ENCODE data around the gene UBAC1.

UBAC1 gene

DNA sequence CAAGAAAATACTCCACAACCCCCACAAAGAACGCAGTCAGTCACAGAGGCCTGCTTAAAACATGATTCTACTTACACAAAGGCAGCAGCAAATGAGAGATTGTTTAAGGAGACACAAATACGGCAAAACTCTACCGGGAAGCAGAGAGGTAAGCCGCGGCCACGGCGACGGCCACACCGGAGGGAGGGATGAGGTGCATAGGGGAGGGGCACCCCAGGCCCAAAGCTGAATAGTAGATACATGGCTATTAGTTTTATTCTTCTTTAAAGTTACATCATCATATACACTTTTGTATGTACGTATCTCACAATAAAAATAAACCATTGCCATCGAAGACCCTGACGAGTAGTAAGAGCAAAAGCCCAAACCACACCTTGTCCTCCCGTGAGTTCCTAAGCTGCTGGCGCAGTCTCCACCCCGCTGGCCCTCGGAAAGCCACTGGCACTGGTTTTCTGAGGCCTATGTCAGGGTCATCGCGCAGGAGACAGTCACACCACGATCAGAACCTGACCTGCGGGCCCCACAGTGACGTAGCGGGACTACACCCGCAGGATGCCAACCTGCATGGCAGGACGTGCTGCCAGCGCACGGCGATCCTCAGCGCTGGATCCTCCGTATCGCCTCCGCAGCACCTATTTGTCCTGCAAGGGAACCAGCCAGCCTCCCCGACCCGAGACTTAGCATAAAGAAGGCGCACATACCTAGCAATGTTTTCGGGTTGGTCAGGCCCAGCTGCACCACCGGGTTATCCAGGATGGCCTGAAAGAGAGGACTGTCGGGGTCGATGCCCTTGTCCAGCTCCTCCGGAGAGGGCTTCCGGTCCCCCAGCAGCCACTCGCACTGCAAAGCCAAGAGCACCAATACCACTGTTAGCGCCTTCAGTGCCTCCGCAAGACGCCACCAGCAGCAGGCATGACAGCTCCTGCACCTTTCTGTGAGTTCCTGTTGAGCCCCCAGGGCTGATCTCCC, 23.4 kb downstream of the UBAC1 start:
- DNase-seq: no peak

DNA sequence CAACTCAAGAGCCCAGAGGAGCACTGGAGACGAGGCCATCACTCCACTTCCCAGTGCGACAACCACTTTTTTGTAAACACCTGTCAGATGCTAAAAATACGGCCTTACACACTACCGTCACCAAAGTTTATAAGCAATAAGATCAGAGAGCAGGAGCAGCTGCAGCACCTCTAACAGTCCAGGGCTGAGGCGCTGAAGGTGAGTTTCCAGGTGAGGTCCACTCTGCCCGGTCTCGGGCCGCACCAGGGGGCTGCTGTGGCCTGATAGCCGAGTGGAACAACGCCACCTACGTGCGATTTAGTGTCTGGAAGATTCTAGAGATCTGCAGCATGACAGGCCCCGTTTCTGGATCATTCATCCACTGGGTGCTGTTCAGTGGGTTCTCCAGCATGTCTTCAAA, 28.1 kb downstream of the UBAC1 start:
- no peak for DNase-seq

DNA sequence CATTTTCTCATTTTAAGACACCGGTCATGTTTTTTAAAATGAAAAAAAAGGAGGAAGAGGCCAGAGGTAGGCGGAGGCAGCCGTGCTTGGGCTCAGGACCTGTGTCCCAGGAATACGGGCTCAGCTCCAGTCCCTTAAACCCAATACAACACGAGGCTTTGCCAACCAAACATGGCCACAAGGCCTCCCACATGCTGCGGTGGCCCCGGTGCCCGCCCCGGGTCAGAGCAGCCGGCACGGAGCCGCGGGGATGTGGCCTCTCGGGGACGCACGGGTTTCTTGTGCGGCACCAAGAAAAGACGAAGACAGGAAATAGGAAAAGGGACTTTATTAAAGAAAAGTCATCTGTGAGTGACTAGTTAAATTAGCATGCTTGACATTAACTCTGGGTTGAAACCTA, 28.5 kb downstream of the UBAC1 start:
- no peak for DNase-seq

DNA sequence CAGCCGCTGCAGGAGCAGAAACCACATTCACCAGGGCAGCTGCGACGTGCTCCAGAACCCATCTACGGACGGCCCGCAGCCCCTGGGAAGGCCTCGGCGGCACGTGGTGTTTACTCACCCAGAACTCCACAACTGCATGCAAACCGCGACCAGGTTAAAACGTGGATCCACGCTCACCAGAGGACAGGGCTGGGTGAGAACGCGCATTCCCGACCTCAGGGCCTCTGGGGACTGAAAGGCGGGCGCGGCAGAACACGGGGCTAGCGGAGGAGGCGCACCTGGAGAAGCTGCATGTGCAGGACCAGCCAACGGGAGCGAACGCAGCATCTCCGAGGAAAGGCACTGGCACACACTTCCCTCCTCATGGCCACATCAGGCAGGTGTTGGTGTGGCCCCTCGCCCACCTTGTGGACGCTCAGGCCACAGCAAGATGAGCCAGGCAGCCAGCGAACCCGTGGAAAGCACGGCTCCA, 29.8 kb downstream of the UBAC1 start:
- no peak for DNase-seq

DNA sequence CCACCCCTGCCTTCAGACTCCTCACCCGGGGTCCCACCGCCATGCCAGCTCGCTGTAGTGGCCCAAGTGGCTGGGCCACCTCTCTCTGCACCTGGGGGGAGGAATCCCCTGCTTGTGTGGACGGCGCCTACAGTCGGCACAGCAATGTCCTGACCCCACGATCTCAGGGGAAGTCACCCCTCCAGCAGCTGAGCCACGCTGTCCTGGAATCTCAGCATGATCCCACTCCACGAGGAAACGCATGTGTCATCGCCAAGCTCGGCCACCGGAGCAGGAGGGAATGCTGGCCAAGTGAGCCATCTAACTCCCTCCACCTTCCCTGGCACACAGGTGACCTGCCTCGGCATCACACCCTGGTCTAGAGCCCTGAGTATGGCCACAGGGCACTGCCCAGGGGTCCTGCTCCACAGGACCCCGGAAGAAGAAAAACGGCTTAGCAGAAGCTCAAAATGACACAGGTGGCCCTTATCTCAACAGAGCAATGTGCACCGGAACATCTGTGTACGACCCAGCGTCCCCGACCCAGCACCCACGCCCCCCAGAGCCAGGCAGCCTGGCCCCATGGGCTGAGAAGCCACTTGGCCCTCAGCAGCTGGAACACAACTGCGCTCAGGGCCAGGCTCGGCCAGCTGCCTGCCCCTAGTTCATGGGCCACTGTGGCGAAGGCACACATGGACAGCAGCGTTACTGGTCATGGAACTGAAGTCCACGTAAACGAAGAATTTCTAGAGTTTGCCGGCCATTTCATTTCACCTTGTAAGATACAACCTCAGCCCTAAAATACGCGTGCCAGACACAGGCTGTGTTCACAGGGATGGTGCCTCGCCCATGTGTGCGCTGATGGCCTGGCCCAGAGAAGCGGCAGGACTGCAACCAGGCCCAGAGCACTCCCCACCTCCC, 30.5 kb downstream of the UBAC1 start:
- DNase-seq: no peak

DNA sequence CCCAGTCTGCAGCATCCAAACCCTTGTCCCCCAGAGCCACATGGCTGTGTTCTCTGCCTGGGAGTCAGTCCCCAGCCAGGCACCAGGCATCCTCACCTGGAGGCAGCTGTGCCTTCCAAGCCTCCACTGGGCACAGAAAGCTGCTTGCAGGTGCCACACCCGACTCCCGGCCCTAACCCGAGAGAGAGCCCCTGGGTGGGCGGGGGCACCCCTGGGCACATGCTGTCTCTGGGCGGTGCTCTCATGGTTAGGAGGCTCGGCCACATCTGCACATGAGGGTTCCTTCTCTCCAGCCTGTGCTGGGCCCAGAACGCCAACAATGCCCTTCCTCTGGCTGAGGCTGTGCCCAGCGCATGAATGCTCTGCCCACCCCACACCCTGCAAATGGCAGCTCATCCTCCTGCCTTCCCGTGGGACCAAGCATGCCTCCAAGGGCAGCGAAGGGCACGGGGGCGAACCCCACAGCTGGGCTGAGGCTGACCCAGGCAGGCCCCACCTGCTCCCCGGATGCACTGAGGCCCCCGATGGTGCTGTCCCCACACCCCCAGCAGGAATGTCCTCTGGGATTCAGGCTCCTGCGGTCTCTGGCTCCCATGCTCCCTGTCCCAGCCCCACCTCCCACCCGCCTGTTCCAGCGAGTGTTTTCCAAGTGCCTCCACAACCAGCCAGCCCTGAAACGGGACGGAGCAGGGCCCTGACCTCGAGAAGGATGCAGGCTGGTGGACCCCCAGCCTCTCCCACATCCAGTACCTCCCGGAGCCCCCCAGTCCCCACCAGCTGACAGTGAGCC, 31.3 kb downstream of the UBAC1 start:
- DNase-seq: no peak

DNA sequence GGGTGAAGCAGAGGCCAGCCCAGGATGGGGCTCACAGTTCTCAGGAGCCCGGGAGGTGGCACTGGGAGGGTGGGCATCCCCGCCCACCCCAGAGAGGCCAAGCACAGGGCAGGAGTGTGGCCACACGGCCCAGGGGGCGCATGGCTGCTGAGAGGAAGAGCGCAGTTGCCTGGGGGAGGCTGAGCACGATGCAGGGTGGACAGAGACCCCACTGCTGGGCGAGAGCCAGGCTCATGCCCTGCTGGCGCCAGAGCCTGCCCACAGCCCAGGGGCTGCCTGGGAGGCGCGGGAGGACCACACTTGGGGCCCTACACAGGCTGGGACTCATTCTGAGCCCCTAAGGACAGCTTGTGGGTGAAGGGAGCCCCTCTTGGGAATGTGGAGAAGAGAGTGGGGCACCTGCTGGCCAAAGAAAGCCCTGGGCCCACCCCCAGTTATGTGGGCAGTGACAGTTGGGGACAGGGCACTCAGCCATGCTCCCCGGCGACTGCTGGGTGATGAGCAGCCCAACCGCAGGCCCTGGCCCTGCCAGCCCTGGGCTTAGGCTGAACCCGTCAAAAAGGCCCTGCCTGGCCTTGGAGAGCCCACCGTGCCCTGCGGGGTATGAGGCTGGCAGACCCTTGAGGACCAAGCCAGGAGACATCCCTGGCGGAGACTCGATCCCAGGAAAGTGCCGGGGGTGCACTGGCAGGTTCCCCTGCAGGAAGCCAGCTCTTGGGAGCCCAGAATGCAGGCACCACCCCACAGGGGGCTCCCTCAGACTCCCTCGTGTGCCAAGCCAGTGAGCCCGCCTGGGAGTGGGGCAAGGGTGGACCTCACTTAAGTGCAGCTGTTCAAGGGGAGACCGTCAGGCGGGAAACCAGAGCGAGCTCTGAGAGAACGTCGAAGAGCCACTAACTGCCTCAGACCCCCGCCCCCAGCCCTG, 32.2 kb downstream of the UBAC1 start:
- DNase-seq: no peak

DNA sequence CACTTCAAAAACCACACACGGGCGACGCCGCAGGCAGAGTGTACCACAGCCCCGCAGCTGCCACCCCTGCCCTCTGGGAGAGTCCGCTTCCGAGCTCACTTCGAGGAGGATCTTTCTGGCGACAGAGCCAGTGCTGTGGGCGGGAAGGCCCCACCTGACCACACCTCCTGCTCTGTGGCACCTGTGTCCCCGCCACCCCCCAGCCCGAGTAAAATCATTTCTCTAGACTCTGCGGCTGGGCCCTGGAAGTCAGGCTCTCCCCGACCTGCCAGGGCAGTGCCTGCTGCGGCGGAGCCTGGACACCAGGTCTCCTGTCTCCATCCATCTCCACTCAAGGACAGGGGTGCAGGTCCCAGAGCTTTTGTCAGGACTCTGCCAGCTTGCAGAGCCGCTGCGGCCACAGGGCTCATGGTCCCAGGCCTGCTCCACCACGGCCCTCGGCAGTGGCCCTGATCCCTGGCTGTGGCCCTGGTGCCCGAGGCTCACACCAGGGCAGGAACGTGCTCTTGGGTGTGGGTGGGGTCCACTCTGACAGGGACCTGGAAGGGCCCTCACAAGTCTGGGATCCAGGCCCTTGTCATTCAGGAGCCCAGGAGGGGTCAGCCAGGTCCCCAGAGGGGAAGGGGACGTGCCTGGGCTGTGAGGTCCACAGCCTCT, 33.0 kb downstream of the UBAC1 start:
- DNase-seq: no peak

DNA sequence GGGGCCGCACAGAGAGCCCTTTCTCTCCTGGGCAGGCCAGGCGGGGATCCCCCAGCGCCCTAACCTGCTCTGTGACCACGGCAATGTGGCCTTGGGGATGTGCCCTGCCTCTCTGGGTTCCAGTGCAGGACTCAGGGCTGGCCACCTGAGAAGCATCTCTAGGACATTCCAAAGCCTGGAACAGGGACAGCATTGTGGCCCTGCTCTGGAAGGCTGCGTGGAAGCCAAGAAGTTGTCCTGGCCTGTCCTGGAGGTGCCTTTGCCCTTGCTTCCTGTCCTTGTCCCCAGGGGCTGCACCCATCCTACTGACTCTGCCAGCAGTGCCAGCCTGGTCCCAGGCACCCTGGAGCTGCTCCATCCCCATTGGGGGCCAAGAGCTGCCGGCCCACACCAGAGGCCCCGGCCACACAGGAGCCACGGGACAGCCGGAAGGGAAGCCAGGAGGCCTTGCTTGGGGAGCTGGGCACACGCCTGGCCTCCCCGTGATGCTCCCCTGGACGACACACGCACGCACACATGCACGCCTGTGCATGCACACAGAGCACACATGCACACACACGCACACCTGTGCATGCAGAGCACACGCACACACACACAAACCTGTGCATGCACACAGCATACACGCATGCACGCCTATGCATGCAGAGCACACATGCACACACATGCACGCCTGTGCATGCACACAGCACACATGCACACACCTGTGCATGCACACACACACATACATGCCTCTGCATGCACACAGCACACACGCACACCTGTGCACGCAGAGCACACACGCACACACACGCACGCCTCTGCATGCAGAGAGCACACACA, 33.8 kb downstream of the UBAC1 start:
- no peak for DNase-seq

DNA sequence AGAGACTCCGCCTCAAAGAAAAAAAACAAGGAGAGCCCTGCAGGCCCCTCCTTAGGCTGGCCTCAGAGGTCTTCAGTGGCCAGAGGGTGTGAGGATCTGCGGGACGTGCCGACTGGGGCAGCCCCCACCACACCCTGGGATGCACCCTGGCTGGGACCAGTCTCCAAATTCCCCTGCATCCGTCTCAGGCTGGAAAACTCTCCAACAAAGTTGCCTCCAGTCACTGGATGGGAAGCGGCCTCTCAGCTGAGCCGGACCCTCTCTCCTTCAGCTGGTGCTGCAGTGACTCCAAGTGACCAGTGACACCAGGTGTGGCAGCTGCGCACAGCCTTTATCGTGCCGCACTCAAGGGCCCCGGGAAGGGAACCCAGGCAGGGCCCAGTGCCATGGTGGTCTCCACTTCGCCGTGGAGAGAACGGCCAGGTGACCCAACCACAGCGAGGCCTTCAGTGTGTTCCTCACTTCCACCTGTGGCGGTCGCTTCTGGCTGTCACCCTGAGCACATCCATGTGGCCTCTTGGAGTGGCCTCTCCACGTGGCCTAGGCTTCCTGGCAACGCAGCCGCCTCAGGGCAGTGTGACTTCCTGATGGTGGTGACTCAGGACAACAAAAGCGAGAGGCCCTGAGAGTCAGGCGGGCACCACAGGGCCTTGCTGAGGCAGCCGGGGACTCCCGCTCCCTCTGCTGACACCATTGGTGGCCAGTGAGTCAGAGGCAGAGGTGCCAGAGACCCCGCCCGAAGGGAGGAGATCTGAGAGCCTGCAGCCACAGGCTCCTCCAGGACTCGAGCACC, 34.6 kb downstream of the UBAC1 start:
- DNase-seq: peak; percentile 96

DNA sequence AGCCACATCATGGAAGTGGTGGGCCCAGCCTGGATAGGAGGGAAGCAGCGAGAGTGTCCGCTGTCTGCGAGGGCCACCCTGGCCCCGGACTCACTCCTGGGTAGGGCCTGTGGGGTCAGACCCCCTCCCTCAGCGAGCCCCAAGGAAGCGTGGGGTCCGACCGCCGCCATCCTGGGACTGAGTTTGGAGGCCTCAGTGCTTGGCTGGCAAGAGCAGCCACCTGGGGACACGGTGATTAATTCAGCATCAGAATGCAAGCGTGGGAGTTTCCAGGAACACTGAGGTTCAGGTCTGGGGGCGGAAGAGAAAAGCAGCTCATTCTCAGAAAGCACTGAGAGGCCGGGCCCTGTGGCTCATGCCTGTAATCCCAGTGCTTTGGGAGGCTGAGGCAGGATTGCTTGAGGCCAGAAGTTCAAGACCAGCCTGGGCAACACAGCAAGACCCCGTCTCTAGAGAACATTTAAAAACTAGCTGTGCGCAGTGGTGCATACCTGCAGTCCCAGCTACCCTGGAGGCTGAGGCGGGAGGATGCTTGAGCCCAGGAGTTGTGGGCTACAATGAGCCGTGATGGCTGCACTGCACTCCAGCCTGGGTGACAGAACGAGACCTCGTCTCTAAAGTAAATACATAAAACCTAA, 35.6 kb downstream of the UBAC1 start:
- no peak for DNase-seq

DNA sequence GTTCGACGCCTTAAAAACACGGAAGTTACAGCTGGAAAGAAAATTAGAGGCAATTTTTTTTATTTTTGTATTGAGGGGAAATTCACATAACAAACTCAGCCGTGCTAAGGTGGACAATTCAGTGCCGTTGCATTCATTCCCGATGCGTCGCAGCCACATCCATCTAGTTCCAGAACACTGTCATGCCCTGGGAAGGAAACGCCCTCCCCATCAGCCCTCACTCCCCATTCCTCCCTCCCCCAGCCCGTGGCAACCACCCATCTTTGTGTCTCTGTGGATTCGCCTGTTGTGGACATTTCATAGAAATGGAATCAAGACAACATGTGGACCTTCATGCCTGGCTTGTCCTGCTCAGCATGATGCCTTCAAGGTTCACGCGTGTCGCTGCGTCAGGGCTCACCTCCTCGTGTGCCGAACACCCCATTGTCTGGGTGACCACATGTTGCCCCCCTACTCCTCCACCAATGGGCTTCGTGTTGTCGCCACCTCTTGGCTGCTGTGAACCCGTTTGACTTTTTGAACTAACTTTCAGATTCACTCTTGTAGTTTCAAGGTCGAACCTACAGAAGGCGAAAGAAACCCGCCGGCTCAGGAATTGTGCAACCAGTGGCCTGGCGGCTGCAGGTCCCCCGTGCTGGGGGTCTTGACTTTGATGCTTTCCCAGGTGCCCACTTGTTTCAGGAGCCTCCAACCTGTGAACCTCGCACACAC, 36.4 kb downstream of the UBAC1 start:
- no peak for DNase-seq

DNA sequence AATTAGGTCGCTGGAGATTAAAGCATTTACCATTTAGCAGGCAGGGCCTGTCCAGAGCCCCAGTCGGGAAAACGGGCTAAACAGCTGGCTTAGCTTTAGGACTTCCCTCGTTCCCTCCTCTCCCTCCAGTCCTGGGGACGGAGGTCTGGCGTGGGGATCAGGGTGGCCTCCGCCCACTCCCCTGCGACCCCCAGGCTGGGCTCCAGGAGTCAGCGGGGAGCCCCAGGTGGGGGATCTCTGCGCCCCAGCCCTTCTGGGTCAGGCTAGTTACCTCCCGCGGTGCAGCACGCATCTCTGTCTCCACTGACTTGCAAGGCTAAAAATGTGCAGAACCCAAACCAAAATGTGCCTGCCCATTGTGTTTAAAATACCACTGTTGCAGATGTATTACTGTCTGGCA, 37.7 kb downstream of the UBAC1 start:
- DNase-seq: no peak

DNA sequence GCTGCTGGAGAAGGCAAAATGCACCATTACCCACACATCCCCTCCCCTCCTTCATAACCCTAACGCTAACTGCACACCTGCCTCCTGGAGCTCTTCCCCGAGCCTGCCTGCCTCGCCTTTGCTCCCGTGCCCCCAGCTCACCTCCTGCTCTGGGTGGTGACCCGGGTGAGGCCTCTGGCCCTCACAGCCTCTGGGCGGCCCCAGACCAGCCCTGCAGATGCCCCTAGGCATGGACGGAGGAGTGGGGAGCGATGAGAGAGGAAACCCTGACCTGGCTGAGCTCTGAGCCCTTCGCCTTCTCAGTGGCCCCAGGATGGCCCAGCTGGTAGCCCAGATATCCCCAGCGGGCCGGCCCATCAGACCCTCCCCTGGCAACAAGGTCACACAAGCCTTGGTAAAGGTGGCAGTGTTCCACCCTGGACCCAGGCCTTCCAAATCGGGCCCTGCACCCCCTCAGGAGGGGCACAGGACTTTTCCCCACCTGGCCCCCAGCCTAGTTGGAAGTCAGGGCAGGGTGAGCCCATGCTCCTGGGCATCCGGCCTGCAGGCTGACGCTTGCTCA, 39.3 kb downstream of the UBAC1 start:
- no peak for DNase-seq

DNA sequence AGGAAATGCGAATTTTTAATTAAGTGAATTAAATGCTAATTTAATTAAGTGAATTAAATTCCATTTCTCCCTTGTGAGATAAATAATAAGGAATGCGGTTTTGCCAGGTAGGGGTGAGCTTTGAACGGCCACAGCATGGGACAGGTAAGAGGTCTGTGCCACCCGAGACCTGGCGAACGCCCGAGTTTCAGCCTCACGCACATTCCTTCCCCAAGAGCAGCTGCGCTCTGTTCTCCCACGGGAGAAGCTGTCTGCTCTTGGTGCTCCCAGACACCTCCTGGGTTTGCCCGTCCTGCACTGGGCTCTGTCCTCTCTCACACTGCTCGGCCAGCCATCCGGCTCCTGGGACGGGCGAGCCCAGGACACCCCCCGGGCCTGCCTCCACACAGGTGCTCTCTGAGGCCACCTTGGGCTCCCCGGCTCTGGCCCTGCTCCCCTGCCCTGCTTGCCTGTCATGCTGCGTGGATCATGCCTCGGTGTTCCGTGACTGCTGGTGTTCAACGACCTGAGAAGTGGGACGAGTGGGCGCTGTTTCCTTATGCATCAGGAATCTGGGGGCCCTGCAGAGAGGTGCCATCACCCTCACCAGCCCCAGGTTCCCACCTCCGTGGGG, 40.1 kb downstream of the UBAC1 start:
- DNase-seq: no peak

DNA sequence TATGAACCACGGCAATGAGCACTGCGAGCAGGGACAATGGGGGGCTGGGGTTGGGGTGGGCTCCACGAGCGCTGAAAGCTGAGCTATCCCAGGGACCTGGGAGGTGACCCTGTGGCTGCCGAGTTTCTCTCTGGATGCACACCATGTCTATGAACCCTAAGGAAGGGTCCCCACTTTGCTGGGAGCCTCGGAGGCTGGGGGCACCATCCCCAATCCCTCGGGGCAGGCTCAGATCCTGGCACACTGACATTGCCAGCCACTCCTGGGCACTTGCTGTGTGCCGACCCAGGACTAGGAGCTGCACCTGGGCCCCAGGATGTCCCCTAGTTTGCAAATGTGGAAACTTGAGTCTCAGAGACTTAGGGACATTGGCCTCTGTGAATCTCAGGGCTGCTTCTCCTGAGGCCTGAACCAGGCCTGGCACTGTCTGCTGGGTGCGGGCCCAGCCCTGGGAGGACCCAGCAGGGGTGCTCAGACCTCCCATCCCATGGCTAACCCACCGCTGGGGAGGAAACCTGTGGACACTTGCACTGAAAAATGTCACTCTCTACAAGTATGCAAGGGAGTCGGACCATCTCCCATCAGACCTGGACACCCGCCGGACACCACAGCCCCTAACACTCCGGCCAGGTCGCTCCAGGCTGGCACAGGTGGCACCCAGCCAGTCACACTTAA, 40.8 kb downstream of the UBAC1 start:
- no peak for DNase-seq

All from EL (cell line).